HG02938 (cell line): Measurements from ENCODE around the gene ADCYAP1R1.

Experiments used
- ATAC-seq: cut with Tn5 transposase; IDR thresholded peaks from one replicate; pipeline ENCODE4 v1.9.1; 2021; ENCODE audit warnings: mild to moderate bottlenecking, moderate library complexity; ENCODE audit not compliant: unreplicated experiment

ADCYAP1R1 gene

GRCh38 chr7:31066516-31067130 lies 14.5 kb downstream of the ADCYAP1R1 start:
- no peak for ATAC-seq

DNA sequence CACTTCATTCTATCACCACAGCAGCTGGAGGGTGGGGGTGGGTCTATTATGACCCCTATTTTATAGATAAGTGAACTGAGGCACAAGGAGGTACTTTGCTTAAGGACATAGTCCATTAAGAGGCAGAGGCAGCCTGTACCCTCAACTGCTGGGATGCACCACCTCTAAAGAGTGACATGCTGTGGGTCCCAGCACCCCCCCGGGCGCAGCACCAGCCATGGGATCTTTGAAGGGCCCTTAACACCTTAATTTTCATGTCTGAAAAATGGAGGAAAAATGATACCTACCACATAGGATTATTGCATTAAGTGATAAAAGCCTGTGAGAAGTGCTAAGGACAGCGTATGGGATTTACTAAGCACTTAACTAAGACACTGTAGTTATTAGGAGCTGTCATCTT lies 15.4 kb downstream of the ADCYAP1R1 start:
- no peak for ATAC-seq

DNA sequence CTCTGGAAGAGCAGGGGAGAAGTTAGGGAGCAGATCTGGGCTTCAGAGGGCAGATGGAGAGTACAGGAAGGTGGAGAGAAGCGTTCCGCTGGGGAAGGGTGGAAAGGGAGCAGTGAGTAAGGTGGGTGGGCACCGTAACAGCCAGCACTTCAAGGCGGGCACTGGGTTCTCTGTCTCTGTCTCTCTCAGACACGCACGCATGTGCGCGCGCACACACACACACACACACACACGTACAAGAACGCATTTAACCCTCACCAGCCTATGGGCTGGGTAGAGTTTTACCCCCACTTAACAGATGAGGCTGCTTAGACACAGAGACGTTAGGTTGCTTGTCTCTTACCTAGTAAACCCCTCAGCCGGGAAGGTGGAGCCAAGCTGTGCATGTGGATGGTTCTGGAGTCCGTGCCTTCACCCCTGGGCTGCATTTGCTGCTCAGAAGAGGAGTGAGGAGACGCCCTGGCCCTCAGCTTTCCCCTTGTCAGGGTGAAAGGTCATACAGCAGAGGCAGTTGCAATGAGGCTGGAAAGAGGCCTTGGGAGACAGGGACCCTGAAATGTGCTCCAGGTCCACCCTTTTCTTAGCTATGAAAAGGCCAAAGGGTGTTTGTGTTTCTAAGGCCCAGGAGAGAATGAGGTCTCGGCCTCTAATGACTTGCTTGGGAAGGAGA lies 16.0 kb downstream of the ADCYAP1R1 start:
- ATAC-seq: no peak

DNA sequence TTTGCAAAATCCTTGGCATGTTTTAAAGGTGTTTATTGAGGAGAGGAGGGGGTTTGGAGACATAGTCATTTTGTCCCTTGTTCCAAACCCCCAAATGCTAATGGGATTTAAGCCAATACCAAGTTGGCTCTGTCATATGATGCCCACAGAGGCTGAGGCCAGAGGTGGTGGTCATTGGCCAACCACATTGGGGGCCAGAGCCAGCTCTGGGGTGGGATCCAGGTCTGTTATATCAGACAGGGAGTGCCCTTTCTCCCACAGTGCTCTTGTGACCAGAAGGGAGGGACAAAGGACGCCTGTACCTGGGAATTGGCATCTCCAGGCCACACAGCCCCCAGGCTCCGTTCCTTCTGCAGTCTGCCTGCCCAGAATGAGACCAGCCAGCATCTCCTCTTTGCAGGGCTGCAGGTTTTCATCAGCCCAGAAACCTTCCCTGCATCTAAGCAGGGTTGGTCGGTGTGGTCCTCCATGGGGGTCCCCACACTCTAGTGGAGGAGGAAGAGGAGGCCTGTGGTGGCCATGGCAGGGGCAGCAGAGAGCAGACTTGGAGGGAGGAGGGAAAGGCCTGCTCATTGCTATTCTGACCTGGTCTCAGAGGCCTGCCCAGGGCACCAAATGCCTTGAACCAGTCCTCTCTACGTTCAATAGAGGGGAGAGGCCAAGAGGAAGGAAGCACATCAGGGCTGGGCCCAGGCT lies 17.9 kb downstream of the ADCYAP1R1 start:
- no peak for ATAC-seq

- no peak for ATAC-seq
Measured at GRCh38 chr7:31070991-31071644, 19.0 kb downstream of the ADCYAP1R1 start.

GRCh38 chr7:31071645-31072029 lies 19.5 kb downstream of the ADCYAP1R1 start:
- ATAC-seq: no peak

GRCh38 chr7:31073326-31074119 lies 21.4 kb downstream of the ADCYAP1R1 start:
- ATAC-seq: no peak

DNA sequence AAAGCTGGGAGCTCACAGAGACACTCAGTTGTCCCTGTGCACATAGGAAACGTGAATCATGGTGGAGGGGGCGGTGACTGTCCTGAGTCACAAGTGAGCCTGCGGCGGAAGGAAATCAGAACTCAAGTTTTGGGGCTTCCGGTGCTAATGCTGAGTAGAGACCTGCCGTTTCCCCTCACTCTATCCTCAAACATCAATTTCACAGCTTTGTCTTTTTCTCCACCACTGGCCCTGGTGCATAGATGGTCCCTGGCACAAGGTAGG lies 21.9 kb downstream of the ADCYAP1R1 start:
- no peak for ATAC-seq

GRCh38 chr7:31074403-31075085 lies 22.4 kb downstream of the ADCYAP1R1 start:
- no peak for ATAC-seq

- no peak for ATAC-seq
Measured at GRCh38 chr7:31075086-31075405, 22.9 kb downstream of the ADCYAP1R1 start.

DNA sequence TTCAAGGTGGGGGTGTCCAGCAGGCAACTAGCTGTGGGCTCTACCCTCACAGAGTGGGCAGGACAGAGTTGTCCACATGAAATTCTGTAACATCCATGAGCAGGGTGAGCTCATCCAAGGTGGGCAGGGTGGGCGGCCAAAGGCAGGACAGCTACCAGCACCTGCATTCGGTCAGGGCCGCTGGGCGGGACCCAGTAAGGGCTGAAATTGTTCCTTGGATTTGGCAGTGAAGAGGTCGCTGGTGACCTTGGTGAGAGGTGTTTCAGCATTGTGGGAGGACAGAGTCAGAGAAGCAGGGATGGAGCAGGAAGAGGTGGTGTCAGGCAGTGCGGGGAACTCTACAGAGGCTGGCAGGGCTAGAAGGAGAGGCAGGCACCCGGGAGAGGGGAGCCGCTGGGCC lies 23.9 kb downstream of the ADCYAP1R1 start:
- ATAC-seq: no peak

DNA sequence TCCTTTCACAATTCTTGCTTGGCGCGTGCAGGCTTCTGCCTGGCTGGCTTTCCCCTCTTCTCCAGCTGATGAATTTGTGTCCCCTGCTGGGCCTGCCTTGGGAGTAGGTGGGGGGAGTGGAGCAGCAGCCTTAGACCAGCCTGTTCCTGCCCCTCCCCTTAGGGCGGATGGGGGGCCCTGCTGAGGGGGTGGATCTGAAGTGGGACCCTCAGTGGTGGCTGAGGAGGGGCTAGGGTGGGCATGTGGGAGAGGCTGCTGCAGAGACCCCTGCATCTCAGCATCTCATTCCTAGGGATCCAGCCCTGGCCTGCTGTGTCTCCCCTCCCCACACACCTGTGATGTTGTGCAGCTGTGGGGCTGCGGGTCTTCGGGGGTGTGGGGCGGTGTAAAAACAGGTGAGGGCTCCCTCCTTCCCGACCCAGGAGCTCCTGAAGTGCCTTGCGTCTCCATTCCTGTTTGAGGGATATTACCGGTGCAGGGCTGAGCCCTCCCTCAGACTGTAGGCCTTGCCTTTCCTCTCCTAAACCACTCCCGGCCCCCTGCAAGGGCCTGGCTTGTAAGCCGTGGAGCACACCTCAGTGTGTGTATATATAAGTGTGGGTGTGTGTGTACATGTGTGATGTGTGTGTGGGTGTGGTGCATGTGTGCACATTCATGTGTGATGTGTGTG lies 24.7 kb downstream of the ADCYAP1R1 start:
- ATAC-seq: no peak

DNA sequence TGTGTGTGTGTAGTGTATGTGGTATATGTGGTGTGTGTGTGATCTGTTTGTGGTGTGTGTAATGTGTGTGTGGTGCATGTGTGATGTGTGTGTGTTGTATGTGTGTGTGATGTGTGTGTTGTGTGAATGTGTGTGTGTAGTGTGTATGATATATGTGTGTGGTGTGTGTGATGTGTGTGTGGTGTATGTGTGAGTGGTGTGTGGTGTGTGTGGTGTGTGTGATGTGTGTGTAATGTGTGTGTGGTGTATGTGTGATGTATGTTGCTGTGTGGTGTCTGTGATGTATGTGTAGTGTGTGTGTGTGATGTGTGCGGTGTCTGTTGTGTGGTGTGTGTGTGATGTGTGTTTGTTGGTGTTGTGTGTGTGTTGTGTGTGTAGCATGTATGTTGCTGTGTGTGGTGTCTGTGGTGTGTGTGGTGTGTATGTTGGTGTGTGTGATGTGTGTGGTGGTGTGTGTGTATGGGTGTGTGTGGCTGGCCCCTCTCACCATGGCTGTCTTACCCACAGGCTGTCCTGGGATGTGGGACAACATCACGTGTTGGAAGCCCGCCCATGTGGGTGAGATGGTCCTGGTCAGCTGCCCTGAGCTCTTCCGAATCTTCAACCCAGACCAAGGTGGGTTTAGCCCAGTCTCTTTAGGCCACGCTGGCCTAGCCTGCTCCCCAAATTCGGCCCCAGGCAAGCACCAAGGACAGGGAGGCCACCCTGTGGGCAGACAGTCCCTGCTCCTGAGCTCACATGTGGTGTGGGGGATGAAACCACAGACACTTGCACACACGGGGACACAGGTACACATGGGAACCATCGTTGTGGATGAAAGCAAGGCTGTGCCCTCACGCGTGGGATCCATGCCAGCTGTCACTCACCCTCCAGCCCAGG lies 25.6 kb downstream of the ADCYAP1R1 start:
- no peak for ATAC-seq

GRCh38 chr7:31078363-31078990 lies 26.4 kb downstream of the ADCYAP1R1 start:
- ATAC-seq: no peak

DNA sequence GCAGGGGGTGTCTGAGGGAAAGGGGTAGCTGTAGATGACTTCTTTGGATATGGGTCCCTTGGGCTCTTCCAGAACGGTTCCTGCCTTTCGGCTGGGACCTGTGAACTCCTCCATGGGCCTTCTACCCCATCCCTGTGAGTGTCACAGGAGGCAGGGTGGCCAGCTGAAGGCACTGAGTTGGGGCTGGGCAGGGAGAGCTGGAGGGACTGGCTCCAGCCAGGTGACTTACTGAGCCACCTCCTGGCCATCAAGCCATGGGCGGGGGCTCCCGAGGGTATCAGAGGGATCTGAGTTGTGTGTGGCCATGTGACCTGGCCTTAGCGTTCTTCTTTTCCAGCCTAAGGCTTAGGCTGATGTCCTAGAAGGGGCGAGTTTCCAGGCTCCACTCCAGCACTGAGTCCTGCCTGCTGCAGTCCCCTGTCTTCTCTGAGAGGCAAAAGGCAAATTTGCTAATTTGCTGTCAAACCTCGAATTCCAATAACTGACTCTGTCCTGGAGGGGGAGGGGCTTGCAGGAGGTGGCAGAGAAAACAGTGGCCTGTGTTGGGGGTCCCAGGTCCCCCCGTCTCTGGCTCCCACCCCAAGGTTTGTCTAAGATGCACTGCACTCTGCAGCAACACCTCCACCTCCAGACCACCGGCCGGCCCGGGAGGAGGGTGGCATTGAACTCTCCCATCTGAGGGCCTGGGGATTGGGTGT lies 27.2 kb downstream of the ADCYAP1R1 start:
- no peak for ATAC-seq

DNA sequence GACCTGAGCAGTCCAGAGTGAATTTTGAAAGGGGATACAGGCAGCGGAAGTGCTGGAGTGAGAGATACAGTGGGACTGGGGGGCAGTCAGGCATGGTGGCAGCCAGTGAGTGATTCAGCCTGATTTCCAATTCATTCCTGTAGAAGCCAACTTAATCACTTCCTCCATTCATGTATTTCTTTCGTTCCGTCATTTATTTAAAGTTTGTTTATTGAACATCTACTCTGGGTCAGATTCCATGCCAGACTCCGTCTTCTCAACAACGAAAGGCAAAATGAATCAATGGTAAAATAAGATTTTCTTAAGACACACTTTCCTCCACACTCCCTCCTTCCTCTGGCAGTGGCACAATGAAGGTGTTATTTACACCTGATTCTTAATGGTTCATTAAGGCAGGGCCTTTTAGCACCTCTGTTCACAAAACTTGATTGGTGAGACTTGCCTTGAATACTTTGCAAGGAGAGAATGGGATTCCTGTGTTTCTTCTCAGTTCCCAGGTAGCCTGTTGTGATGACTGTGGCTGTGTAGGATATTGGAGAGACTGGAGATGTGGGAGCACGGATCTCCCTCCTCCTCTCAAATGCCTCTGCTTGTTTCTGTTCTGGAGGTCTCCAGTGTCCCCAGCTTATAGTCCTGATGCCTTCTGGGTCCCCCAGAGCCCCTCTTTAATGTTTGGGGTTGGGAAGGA lies 27.9 kb downstream of the ADCYAP1R1 start:
- ATAC-seq: no peak

DNA sequence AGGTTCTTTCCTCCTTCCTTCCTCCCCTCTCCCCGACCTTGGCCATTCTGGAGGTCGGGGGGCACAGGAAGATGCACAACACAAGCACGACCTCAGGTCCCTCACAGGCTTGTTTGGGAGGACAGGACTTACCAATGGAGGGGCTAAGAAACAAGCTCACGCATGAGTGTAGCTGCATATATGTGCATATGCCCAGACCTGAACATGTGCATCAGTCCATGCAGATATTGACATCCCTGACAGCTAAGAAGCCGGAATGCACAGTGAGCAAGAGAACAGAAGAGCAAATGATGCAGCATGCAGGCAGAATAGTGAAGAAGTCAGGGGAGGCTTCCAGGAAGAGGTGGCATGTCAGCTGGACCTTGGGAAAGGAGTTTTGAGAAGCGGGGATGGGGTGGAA lies 28.7 kb downstream of the ADCYAP1R1 start:
- ATAC-seq: no peak

GRCh38 chr7:31082017-31082416 lies 29.9 kb downstream of the ADCYAP1R1 start:
- no peak for ATAC-seq
